Esophagus squamous epithelium (tissue), 4 donors: ENCODE data around the gene EHD2.

Experiments
- CTCF ChIP-seq, 6 experiments: fragments of 450-650 bp in 4 of 6; fragments of 200-600 bp in 2 of 6; sonication (generic) in 2 of 6; IDR thresholded peaks; one replicate each; pipeline ENCODE4 v1.5.1; 2016 to 2019; ENCODE audit warnings: antibody characterized with exemption in 6 of 6, mild to moderate bottlenecking in 4 of 6, moderate library complexity in 4 of 6
- POLR2A ChIP-seq, 4 donors: fragments of 450-650 bp; IDR thresholded peaks; one replicate each; pipeline ENCODE4 v1.6.1; 2017; ENCODE audit warnings: antibody characterized with exemption in 4 of 4, mild to moderate bottlenecking in 4 of 4, moderate library complexity in 3 of 4

- TF ChIP-seq CTCF (IDR thresholded peaks at IDR 0.05), result no peak
- no peak for TF ChIP-seq POLR2A (IDR thresholded peaks at IDR 0.05)
Observed at GRCh38 chr19:47750752-47751151, 37.5 kb downstream of the EHD2 start.
